Subcutaneous adipose tissue (tissue), 4 donors: ENCODE data around the gene SPOCK1. TPM values are rescaled to one million over a fixed set of nuclear protein-coding genes. Genes with fewer than 3 reads are reported as not detected.

Experiments
- CTCF ChIP-seq: fragments of 450-650 bp; IDR thresholded peaks from one replicate; pipeline ENCODE4 v1.5.1; 2016; ENCODE audit warnings: low read depth, mild to moderate bottlenecking, control low read depth, antibody characterized with exemption, moderate library complexity
- total RNA-seq, 4 donors: library from RNA; depleted of rRNA; stranded (reverse); fragments of >200 nt; gene quantifications; one replicate each; pipeline ENCODE4 v1.1.0, GENCODE V29; 2016

The SPOCK1 gene
- total RNA-seq, 4 donors from 2014 or later: 55.2 to 84.6 (median 70.1) TPM

GRCh38 chr5:137461391-137462264 lies 37.5 kb downstream of the SPOCK1 start:
- TF ChIP-seq CTCF: no peak

GRCh38 chr5:137454671-137455070 lies 44.5 kb downstream of the SPOCK1 start:
- TF ChIP-seq CTCF: no peak

- no peak for TF ChIP-seq CTCF
These were observed 45.5 kb downstream of the SPOCK1 start for GRCh38 chr5:137453483-137454080.

- no peak for TF ChIP-seq CTCF
These were observed 48.4 kb downstream of the SPOCK1 start for GRCh38 chr5:137450759-137451158.

GRCh38 chr5:137448868-137449267 lies 50.3 kb downstream of the SPOCK1 start:
- no peak for TF ChIP-seq CTCF

- TF ChIP-seq CTCF: no peak
These were observed 52.5 kb downstream of the SPOCK1 start for GRCh38 chr5:137446615-137447014.

GRCh38 chr5:137446151-137446550 lies 53.0 kb downstream of the SPOCK1 start:
- TF ChIP-seq CTCF: no peak
